Prostate gland (tissue), 2 donors: ENCODE measurements around the gene RGMA.

Experiments
- CTCF ChIP-seq, 4 experiments: fragments of 200-600 bp in 2 of 4; fragments of 450-650 bp in 2 of 4; sonication (generic) in 2 of 4; IDR thresholded peaks; 1 replicate in 3 of 4; 2 replicates in 1 of 4; pipeline ENCODE4 v1.5.1; 2016 to 2019; ENCODE audit warnings: antibody characterized with exemption in 4 of 4, mild to moderate bottlenecking in 2 of 4, moderate library complexity in 2 of 4
- POLR2A ChIP-seq: fragments of 450-650 bp; IDR thresholded peaks from one replicate; pipeline ENCODE4 v1.6.1; 2016; ENCODE audit warnings: antibody characterized with exemption, mild to moderate bottlenecking

- TF ChIP-seq CTCF (IDR thresholded peaks at IDR 0.05) (no peak), POLR2A (no peak)
These were observed 64.7 kb downstream of the RGMA start for GRCh38 chr15:93024293-93024692.
